GM12875 (cell line): Measurements from ENCODE around the gene LGI2.
"Not testable (repeated sequence)": the region's sequence is repeated elsewhere in the genome, so short reads cannot be mapped to it uniquely, and the experiment has no call there.

Experiments
- H3K4me3 ChIP-seq: one replicate; pipeline ENCODE4 v1.5.1; 2011; ENCODE audit warnings: low read depth, low read length, control low read depth
- TF ChIP-seq, protein P1 (sequence below): IDR thresholded peaks from 2 replicates; pipeline ENCODE4 v1.5.1; 2011; ENCODE audit warnings: low read depth, mild to moderate bottlenecking, control low read depth, inconsistent platforms, low read length, moderate library complexity, borderline replicate concordance; ENCODE audit not compliant: insufficient read depth

LGI2 gene

DNA sequence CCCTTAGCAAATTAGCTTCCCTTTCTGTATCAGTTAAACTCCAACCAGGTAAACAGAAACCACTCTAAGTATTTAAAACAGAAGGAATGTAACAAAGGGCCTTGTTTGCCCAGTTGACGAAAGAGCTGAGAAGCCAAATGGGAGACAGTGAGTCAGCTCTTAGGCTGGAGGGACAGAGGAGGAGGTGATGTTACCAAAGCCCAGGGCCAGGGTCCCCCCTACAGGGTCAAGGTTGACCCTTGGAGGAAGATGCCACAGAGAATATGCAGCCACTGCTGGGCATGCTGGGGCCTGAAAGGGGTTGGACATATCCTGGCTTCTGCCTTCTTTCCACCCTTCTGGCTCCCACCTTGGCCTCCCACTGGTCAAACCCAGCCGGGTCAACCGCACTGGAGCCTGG is 38.3 kb upstream of the LGI2 start:
- H3K4me3 ChIP-seq, result no peak overlapping the region
- TF ChIP-seq, protein P1, sequence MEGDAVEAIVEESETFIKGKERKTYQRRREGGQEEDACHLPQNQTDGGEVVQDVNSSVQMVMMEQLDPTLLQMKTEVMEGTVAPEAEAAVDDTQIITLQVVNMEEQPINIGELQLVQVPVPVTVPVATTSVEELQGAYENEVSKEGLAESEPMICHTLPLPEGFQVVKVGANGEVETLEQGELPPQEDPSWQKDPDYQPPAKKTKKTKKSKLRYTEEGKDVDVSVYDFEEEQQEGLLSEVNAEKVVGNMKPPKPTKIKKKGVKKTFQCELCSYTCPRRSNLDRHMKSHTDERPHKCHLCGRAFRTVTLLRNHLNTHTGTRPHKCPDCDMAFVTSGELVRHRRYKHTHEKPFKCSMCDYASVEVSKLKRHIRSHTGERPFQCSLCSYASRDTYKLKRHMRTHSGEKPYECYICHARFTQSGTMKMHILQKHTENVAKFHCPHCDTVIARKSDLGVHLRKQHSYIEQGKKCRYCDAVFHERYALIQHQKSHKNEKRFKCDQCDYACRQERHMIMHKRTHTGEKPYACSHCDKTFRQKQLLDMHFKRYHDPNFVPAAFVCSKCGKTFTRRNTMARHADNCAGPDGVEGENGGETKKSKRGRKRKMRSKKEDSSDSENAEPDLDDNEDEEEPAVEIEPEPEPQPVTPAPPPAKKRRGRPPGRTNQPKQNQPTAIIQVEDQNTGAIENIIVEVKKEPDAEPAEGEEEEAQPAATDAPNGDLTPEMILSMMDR, result no peak

DNA sequence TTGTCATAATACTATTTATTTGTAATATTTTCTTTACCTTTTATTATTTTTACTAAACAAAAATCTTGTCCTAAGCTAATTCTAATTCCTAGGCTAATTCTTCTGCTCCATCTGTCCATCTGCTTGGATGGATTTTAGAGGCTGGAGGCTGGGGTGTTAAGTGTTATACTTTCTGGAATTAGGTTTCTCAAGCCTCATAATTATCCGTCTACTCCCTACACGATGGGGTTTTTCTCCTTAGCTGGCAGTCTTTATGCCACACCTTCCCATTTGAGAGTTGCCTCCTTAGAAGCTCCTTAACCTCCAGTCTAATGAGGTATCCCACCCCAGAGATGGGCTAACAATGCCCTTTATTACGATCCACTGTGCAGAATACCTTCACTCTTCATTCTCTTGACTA is 37.6 kb upstream of the LGI2 start:
- H3K4me3 ChIP-seq, result no peak overlapping the region
- TF ChIP-seq, protein P1, result no peak

DNA sequence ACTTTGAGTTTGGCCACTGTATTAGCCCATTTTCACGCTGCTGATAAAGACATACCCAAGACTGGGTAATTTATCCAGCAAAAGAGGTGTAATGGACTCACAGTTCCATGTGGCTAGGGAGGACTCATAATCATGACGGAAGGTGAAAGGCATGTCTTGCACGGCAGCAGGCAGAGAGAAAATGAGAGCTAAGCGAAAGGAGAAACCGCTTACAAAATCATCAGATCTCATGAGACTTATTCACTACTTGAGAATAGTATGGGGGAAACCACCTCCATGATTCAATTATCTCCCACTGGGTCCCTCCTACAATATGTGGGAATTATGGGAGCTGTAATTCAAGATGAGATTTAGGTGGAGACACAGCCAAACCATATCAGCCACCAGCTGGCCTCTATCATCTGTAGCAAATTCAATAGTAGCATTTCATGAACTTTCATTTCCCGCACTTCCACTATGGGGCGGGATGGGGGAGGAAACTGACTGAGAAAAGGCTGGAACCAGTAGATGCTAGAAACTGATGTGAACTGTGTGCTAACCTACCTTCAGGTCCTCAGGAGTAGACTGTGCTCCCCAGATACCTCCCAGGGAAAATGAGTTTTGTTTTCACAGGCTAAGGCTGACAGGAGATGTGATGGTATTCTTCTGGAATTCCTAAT is 35.3 kb upstream of the LGI2 start:
- TF ChIP-seq, protein P1, result no peak
- H3K4me3 ChIP-seq, result no peak overlapping the region

DNA sequence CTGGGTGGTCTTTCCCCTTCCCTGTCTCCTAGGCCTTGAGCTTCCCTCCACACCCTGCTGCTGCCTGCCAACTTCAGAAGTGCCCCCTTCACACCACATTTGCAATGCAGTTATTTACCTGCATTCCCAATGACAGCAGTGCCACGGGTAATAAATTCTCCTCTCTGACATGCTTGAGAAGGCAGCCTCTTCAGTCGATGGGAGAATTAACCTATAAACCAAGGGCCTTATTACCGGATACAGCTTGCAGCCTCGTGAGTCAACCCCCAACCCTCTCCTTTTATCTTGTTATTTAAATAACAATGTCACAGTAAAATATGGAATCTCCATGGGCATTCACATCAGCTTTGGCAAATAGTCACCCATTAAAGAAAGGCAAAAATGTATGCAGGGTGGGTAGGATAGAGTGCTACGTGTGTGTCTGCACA is 34.7 kb upstream of the LGI2 start:
- no peak overlapping the region for H3K4me3 ChIP-seq
- TF ChIP-seq, protein P1, result no peak

DNA sequence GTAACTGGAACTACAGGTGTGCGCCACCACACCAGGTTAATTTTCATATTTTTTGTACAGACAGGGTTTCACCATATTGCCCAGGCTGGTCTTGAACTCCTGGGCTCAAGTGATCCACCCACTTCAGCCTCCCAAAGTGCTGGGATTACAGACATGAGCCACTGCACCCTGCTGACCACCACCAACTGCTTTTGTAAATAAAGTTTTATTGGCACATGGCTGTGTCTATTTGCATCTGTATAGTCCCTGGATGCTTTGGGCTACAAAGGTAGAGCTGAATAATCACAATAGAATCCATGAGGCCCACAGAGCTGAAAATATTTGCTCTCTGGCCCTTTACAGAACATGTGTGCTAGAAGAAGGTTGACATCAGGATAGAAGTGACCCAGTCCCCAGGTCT is 33.7 kb upstream of the LGI2 start:
- not testable (repeated sequence) for H3K4me3 ChIP-seq

DNA sequence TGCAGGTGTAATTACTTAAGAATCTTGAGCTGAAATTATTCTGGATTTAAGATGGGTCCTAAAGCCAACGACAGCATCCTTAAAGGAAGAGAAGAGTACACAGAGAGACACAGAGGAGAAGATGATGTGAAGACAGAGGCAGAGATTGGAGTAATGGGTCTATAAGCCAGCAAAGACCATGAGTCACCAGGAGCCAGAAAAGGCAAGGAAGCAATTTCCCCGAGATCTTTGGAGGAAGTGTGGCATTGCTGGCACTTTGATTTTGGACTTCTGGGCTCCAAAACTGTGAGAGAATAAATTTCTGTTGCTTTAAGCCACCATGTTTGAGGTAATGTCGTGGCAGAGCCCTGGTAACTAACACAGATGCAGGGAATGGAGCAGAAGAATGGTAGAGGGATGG is 32.4 kb upstream of the LGI2 start:
- TF ChIP-seq, protein P1, result no peak
- H3K4me3 ChIP-seq, result no peak overlapping the region

DNA sequence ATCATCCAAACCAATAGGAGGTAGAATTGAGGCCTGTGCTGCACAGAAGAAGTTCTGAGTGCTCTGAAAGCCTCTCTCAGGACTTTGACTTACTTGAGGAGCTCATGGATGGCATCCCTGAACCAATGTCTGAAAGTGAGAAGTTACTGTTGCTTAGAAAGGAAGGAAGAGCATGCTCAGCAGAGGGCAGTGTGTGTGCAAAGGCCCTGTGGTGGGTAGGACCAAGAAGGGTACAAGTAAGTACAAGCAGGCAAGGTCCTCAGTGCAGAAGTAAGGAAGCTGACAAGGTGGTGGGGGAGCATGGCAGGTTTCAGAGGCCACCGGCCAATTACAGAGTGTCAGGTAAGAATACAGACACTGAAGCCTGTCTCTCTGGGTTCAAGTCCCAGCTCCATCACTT is 31.4 kb upstream of the LGI2 start:
- TF ChIP-seq, protein P1, result no peak
- H3K4me3 ChIP-seq, result no peak overlapping the region
